GM18505 (cell line): ENCODE data around the gene KIF12.
"Not testable (repeated sequence)": the region's sequence is repeated elsewhere in the genome, so short reads cannot be mapped to it uniquely, and the experiment has no call there.

Experiments
- ATAC-seq: cut with Tn5 transposase; IDR thresholded peaks from one replicate; pipeline ENCODE4 v1.9.1; 2021; ENCODE audit not compliant: unreplicated experiment
- POLR2A ChIP-seq: IDR thresholded peaks from 4 replicates; pipeline ENCODE4 v1.6.1; 2011; ENCODE audit warnings: borderline replicate concordance; ENCODE audit not compliant: insufficient read depth, insufficient read length; ENCODE audit errors: extremely low read depth

Gene KIF12

DNA sequence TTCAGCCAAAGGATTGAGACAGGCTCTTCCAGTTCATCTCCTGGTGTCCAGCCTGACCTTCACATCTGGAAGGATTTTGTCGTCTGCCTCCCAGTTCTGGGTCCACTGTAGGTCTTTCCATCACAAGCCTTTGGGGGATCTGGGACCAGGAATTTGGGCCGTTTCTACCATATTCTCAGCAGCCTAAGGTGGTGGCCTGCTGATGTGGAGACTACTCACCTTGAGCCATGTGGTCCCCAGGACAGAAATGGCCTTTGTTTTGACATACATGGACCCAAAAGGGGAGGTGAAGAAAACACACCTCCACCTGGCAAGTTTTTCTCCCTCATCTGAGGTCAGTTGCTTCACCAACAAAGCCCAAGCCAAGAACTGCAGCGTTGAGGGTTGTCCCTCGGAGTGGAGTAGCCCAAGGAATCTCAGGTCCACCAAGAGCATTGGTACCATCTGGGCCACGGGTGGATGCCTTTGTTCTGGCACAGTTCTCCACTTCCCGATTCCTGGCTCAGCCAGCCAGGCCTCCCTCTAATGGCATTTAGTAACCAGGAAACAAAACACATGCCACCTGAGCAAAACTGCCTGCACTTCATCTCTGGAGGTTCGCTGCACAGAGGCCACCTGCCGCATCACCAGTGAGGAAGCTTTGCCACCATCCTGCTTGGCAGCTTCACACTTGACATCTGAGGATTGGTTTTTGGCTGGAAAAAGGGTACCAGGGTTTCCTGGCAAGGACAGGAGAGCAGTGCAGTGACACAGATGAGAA is 45.7 kb downstream of the KIF12 start:
- TF ChIP-seq POLR2A = no peak
- ATAC-seq = no peak

DNA sequence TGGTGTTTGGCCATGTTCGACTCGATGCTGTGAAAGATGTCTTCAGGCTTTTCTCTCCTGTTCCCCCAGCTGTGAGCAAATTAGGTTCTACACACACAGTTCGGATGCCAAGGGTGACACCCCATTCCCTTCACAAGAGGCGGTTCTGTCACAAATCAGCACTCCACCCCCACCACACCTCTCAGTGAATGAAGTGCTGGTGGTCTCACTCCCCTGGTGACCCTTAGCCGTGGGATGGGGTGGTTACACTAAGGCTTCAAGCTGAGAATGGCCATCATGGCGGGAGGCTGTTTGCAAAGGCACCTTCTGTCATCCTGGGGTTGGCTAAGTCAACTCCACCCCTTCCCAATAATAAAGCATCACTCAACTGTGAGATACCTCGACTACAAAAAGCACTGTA is 47.4 kb downstream of the KIF12 start:
- no peak for TF ChIP-seq POLR2A
- no peak for ATAC-seq

DNA sequence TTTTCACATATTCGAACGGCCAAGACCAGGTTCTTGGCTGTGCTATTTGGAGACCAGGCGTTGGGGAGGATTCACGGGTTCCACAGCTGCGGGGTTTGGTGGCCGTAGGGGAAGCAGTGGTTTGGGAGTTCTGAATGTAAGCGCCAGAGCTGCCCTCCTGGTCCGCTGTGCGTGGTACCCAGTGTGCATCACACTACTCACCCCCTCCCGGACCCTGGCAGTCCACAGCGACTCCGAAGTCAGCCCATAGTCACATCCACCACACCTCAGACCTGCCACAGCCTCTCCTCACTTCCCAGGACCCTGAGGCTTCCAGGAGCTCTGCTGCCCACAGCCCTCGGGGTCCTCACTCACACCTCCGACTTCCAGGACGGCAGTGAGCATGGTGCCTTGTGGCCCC is 47.8 kb downstream of the KIF12 start:
- ATAC-seq = no peak
- no peak for TF ChIP-seq POLR2A

DNA sequence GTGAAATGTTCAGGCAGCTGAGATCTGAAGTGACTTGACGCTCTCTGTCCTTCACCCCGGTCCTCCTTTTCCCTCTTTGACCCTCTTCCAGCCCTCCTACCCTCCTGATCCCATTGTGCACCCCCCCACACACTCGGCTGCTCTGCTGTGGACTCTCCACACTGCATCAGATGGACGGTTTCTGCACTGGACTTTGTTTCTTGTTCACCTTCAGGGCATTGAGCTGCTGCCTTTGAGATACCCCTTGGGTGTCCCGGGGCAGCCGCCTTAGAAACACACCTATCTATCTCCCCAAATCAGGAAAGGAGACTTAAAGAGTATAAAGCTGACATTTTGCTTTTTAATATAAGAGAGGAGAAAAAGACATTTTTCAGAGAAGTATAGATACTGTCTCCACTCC is 48.4 kb downstream of the KIF12 start:
- no peak for ATAC-seq
- TF ChIP-seq POLR2A = no peak

DNA sequence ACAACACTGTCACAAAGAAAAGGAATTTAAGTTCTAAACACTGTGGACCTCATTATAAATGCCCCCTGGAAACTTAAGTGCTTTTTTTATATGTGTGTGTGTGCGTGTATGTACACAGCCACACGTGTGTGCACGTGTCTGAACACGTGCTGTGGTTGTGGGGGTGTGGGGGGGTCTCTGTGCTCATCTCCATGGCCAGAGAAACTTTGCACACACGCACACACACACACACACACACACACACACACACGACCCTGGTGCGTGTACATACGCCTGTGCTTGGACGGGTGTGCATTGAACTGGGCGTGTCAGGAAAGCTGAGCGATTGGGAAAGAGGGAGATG is 48.9 kb downstream of the KIF12 start:
- ATAC-seq = no peak
- TF ChIP-seq POLR2A = no peak

DNA sequence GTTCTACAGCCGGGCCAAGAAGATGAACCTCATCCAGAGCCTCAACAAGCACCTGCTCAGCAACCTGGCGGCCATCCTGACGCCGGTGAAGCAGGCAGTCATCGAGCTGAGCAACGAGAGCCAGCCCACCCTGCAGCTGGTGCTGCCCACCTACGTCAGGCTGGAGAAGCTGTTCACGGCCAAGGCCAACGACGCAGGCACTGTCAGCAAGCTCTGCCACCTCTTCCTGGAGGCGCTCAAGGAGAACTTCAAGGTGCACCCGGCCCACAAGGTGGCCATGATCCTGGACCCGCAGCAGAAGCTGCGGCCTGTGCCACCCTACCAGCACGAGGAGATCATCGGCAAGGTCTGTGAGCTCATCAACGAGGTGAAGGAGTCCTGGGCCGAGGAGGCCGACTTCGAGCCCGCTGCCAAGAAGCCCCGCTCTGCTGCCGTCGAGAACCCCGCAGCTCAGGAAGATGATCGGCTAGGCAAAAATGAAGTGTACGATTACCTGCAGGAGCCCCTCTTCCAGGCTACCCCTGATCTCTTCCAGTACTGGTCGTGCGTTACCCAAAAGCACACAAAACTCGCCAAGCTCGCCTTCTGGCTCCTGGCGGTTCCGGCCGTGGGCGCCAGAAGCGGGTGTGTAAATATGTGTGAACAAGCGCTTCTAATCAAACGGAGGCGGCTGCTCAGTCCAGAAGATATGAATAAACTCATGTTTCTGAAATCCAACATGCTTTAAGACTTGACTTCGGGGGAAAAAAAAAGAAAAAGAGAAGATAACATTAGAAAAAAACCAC is 49.5 kb downstream of the KIF12 start:
- no peak for TF ChIP-seq POLR2A
- ATAC-seq = no peak

DNA sequence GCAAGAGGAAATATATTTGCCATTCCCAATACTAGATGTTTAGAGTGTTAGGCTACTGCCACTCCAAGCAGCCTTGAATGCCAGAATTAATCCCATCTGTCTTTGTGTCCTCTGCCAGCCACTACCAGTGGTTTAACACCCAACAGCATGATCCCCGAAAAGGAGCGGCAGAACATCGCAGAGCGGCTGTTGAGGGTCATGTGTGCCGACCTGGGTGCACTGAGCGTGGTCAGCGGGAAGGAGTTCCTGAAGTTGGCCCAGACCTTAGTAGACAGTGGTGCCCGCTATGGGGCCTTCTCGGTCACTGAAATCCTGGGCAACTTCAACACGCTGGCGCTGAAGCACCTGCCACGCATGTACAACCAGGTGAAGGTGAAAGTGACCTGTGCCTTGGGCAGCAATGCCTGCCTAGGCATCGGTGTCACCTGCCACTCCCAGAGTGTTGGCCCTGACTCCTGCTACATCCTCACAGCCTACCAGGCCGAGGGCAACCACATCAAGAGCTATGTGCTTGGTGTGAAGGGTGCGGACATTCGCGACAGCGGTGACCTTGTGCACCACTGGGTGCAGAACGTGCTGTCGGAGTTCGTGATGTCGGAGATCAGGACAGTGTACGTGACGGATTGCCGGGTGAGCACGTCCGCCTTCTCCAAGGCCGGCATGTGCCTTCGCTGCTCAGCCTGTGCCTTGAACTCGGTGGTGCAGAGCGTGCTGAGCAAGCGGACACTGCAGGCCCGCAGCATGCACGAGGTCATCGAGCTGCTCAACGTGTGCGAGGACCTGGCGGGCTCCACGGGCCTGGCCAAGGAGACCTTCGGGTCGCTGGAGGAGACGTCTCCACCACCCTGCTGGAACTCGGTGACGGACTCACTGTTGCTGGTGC is 50.3 kb downstream of the KIF12 start:
- no peak for ATAC-seq
- no peak for TF ChIP-seq POLR2A

DNA sequence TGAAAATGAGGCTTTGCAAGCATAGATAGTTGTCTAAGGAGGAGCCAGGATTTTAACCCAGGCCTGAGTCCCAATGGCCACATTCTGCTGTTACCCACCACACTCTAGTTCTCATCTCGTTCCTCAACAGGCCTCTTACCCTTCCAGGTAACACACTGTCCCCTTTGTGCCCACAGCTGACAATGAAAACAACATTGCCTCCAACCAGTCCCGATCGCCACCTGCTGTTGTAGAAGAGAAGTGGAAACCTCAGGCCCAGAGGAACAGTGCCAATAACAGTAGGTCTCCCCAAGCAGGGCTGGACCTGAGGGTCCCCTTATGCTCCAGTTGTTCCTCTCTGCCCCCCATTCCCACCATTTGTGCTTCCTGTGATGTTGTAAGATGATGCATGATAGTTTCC is 51.4 kb downstream of the KIF12 start:
- ATAC-seq = no peak
- TF ChIP-seq POLR2A = no peak

DNA sequence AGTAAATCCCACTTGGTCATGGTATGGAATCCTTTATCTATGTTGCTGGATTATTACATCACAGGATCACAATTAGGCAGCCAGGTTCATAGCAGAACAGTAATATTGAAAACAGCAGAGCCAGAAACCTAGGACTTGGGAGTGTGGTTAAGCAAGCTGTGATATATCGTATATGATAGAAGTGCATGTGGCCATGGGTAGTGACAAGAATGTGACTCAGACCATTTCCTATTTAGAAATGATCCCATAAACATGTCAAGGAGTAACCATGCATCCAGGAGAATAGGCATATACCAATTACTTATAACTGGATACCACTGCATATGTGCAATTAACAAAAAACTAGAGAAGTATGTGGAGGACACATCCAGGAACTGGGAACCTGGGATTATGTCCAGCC is 52.2 kb downstream of the KIF12 start:
- no peak for ATAC-seq
- TF ChIP-seq POLR2A = no peak

DNA sequence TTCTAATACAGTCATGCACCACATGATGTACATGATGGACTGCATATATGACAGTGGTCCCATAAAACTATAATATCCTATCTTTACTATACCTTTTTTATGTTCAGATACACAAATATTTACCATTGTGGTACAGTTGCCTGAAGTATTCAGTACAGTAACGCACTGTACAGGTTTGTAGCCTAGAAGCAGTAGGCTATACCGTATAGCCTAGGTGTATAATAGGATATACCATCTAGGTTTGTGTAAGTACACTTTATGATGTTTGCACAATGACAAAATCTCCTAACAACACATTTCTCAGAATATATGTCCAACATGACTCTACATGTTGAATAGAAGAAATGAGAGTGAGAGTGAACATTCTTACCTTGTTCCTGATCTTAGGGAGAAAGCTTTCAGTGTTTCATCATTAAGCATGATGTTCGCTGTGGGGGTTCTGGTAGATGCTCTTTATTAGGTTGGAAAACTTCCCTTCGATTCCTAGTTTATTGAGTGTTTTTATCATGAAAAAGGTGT is 52.8 kb downstream of the KIF12 start:
- ATAC-seq = no peak
- TF ChIP-seq POLR2A = no peak

DNA sequence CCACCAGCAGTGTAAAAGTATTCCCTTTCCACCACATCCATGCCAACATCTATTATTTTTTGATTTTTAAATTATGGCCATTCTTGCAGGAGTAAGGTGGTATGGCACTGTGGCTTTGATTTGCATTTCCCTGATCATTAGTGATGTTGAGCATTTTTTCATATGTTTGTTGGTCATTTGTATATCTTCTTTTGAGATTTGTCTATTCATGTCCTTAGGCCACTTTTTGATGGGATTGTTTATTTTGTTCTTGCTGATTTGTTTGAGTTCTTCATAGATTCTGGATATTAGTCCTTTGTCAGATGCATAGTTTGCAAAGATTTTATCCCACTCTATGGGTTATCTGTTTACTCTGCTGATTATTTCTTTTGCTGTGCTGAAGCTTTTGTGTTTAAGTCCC is 55.4 kb downstream of the KIF12 start:
- not testable (repeated sequence) for ATAC-seq
